K562 (cell line): ENCODE data around the gene SUN5. TPM values are rescaled to one million over a fixed set of nuclear protein-coding genes. Genes with fewer than 3 reads are reported as not detected.
A peak's percentile ranks its signal among the peaks of the same experiment; 100 is the strongest.

Source experiments
- ATAC-seq: fragments of 200-7000 bp; cut with Tn5 transposase; 3 replicates; pipeline ENCODE4 v1.9.1; 2020; ENCODE audit warnings: moderate library complexity
- BruUV-seq: library from RNA; stranded (reverse); fragments of 400-500 nt; replicated peaks from 2 replicates; lab custom pipeline; 2021; lab: Mats Ljungman, UMichigan
- CTCF ChIA-PET: fragments of 300-600 bp; formaldehyde crosslinking; extraction: SDS; loops from one replicate; lab custom pipeline; 2021; ENCODE audit warnings: low intra/inter-chr PET ratio; lab: Yijun Ruan, JAX
- POLR2A ChIA-PET: fragments of 300-600, 350-650 bp; sonication (Branson Sonifier 250); formaldehyde crosslinking; extraction: SDS; loops from one replicate; lab custom pipeline; 2021; ENCODE audit warnings: antibody characterized with exemption, inconsistent platforms; lab: Yijun Ruan, JAX
- DNase-seq, 4 experiments: peaks; one replicate each; pipeline versions ENCODE4 v3.0.0 to v3.0.0-alpha.2; 2011 to 2018; ENCODE audit warnings: low spot score in 3 of 4, mixed read lengths in 3 of 4; ENCODE audit errors: extremely low read depth in 1 of 4
- FAIRE-seq: peaks from 2 replicates; lab custom pipeline; 2011; peaks lifted over from hg19 to GRCh38; lab: Jason Lieb, UNC
- H2AFZ ChIP-seq: 2 replicates; pipeline ENCODE4 v1.6.0; 2011; ENCODE audit warnings: low read depth, low read length, control low read depth, inconsistent platforms
- H3K27ac ChIP-seq: fragments of 200-600 bp; 3 replicates; pipeline ENCODE4 v1.8.0; 2011; ENCODE audit warnings: low read depth, mild to moderate bottlenecking, control low read depth, inconsistent platforms, low read length, moderate library complexity, mixed read lengths; ENCODE audit errors: extremely low read depth
- H3K27me3 ChIP-seq, 2 experiments: fragments of 300-600 bp in 1 of 2; 2 replicates in 1 of 2; 3 replicates in 1 of 2; pipeline versions ENCODE4 v1.6.0 to v1.8.0; 2011; ENCODE audit warnings: inconsistent platforms in 2 of 2, low read length in 2 of 2, mild to moderate bottlenecking in 1 of 2, mixed read lengths in 1 of 2, moderate library complexity in 1 of 2; ENCODE audit not compliant: control insufficient read depth in 2 of 2, insufficient read depth in 2 of 2
- H3K36me3 ChIP-seq: fragments of 300-600 bp; 3 replicates; pipeline ENCODE4 v1.8.0; 2011; ENCODE audit warnings: mild to moderate bottlenecking, low read length, inconsistent platforms; ENCODE audit not compliant: control insufficient read depth, insufficient read depth
- H3K4me1 ChIP-seq, 2 experiments: fragments of 200-600 bp in 1 of 2; replicated peaks in 1 of 2; 2 replicates in 1 of 2; 3 replicates in 1 of 2; pipeline versions ENCODE4 v1.5.1 to v1.8.0; 2011; ENCODE audit warnings: inconsistent platforms in 2 of 2, low read length in 2 of 2, mild to moderate bottlenecking in 1 of 2, mixed read lengths in 1 of 2, moderate library complexity in 1 of 2; ENCODE audit not compliant: control insufficient read depth in 2 of 2, insufficient read depth in 2 of 2
- H3K4me2 ChIP-seq: 2 replicates; pipeline ENCODE4 v1.6.1; 2011; ENCODE audit warnings: low read length, control low read depth, inconsistent platforms, mixed read lengths; ENCODE audit not compliant: insufficient read depth
- H3K4me3 ChIP-seq: fragments of 200-600 bp; sonication (generic), shearing (Covaris generic); 2 replicates; pipeline ENCODE4 v1.5.1; 2016; ENCODE audit warnings: control low read depth, inconsistent platforms
- H3K79me2 ChIP-seq: fragments of 200-600 bp; 3 replicates; pipeline ENCODE4 v1.8.0; 2011; ENCODE audit warnings: low read length, inconsistent platforms; ENCODE audit not compliant: control insufficient read depth, insufficient read depth
- H3K9ac ChIP-seq, 2 experiments: 2 replicates each; pipeline versions ENCODE4 v1.6.0 to v1.6.1; 2011; ENCODE audit warnings: low read depth in 2 of 2, low read length in 2 of 2, control low read depth in 1 of 2, inconsistent platforms in 1 of 2, mild to moderate bottlenecking in 1 of 2, mixed read lengths in 1 of 2; ENCODE audit not compliant: insufficient read depth in 1 of 2
- H3K9me1 ChIP-seq: one replicate; pipeline ENCODE4 v1.6.0; 2011; ENCODE audit warnings: inconsistent platforms, mild to moderate bottlenecking, low read length, moderate library complexity; ENCODE audit not compliant: control insufficient read depth, insufficient read depth
- H3K9me3 ChIP-seq: replicated peaks from 2 replicates; pipeline ENCODE4 v1.5.1; 2011; ENCODE audit warnings: low read depth, low read length, inconsistent platforms; ENCODE audit not compliant: control insufficient read depth, insufficient read depth
- H4K20me1 ChIP-seq: replicated peaks from 2 replicates; pipeline ENCODE4 v1.6.1; 2011; ENCODE audit warnings: low read length, inconsistent platforms, mixed read lengths; ENCODE audit not compliant: control insufficient read depth, insufficient read depth
- ADNP ChIP-seq: fragments of 200-800 bp; sonication (Bioruptor generic); IDR thresholded peaks from 2 replicates; pipeline ENCODE4 v1.6.1; 2016; ENCODE audit warnings: missing genetic modification characterization, missing compliant biosample characterization
- DPF2 ChIP-seq: fragments of 450-650 bp; IDR thresholded peaks from 2 replicates; pipeline ENCODE4 v1.6.1; 2016
- FOXM1 ChIP-seq, 2 experiments: fragments of 450-650 bp in 1 of 2; sonication (generic) in 1 of 2; formaldehyde crosslinking in 1 of 2; IDR thresholded peaks; 2 replicates each; pipeline versions ENCODE4 v1.6.1 to v1.9.0; 2017 to 2022; ENCODE audit warnings: low read depth in 2 of 2, mild to moderate bottlenecking in 2 of 2, missing genetic modification reagents in 1 of 2, moderate library complexity in 1 of 2
- HNRNPL ChIP-seq: fragments of 200-400 bp; formaldehyde crosslinking; IDR thresholded peaks from 2 replicates; pipeline ENCODE4 v1.6.1; 2017; ENCODE audit warnings: low read depth, mild to moderate bottlenecking, low read length
- LEF1 ChIP-seq: fragments of 450-650 bp; IDR thresholded peaks from 2 replicates; pipeline ENCODE4 v1.6.1; 2016; ENCODE audit warnings: mild to moderate bottlenecking
- MYC ChIP-seq, 2 experiments: fragments of 250-450 bp in 1 of 2; sonication (Bioruptor Pico) in 1 of 2; IDR thresholded peaks; 2 replicates each; pipeline versions ENCODE4 v1.5.1 to v1.6.1; 2012 to 2021; ENCODE audit warnings: low read depth in 2 of 2, borderline replicate concordance in 1 of 2, improper control_type of control experiment in 1 of 2, low read length in 1 of 2, mild to moderate bottlenecking in 1 of 2, moderate library complexity in 1 of 2
- NFATC3 ChIP-seq: fragments of 450-650 bp; IDR thresholded peaks from 2 replicates; pipeline ENCODE4 v1.6.1; 2017; ENCODE audit warnings: mild to moderate bottlenecking
- SAP30 ChIP-seq: fragments of 200-600 bp; sonication (generic); IDR thresholded peaks from 2 replicates; pipeline ENCODE4 v1.6.1; 2012; ENCODE audit warnings: borderline replicate concordance, low read depth, mild to moderate bottlenecking, moderate library complexity, low read length, control low read depth, inconsistent platforms; ENCODE audit not compliant: insufficient read depth, poor library complexity, severe bottlenecking
- SMARCA5 ChIP-seq: fragments of 450-650 bp; IDR thresholded peaks from 2 replicates; pipeline ENCODE4 v1.6.1; 2016
- ZNF274 ChIP-seq: IDR thresholded peaks from 2 replicates; pipeline ENCODE4 v1.6.1; 2011; ENCODE audit warnings: low read depth, mild to moderate bottlenecking, low read length, moderate library complexity, borderline replicate concordance
- ZNF561 ChIP-seq: fragments of 450-650 bp; formaldehyde crosslinking; conservative IDR thresholded peaks from 2 replicates; pipeline ENCODE4 v1.4.0; 2020; ENCODE audit warnings: mild to moderate bottlenecking, moderate library complexity
- ZNF766 ChIP-seq: fragments of 200-800 bp; sonication (Bioruptor generic); conservative IDR thresholded peaks from 2 replicates; pipeline ENCODE4 v1.6.1; 2016; ENCODE audit warnings: missing genetic modification characterization, missing compliant biosample characterization
- WGBS: fragments of 100-300 bp; shearing (Covaris generic); methylation state at CpG from one replicate; pipeline ENCODE4 v1.1.6; 2016; ENCODE audit warnings: low coverage, mixed read lengths; ENCODE audit not compliant: insufficient coverage; ENCODE audit errors: missing lambda C conversion rate; 5-methylcytosine and 5-hydroxymethylcytosine counted together
- in situ Hi-C: fragments of 300-500 bp; cut with MboI; formaldehyde crosslinking; loops from 4 replicates; pipeline ENCODE4 v1.15.0; 2018; ENCODE audit warnings: inconsistent platforms, mixed read lengths
- intact Hi-C: fragments of 100-400 bp; cut with micrococcal nuclease; formaldehyde crosslinking; loops from 2 replicates; pipeline ENCODE4 v1.14.2; 2022
- polyA plus RNA-seq, 8 experiments: library from polyadenylated mRNA; depleted of rRNA in 4 of 8; stranded (reverse) in 5 of 8; unstranded in 3 of 8; fragments of >200 nt; fragmentation: Nextera tagmentation in 2 of 8; fragmentation: Illumina TruSeq in 1 of 8; extraction: Ambion mirVana in 2 of 8; extraction: Trizol in 1 of 8; gene quantifications; 2 replicates each; pipeline versions ENCODE4 v1.2.1 to v1.2.3, GENCODE V29; 2011 to 2014; ENCODE audit warnings: inconsistent platforms in 1 of 8, missing spikeins in 1 of 8
- total RNA-seq, 7 experiments: library from RNA; depleted of rRNA in 6 of 7; stranded (reverse); fragments of >200 nt in 6 of 7; fragmentation: Illumina TruSeq in 2 of 7; extraction: Trizol in 2 of 7; gene quantifications; 2 replicates each; pipeline versions ENCODE4 v1.2.1 to v1.2.3, GENCODE V29; 2011 to 2021; ENCODE audit warnings: low replicate concordance in 1 of 7
- TF ChIP-seq, protein P1 (sequence below), 2 experiments: fragments of 450-650 bp in 1 of 2; sonication (generic) in 1 of 2; formaldehyde crosslinking in 1 of 2; IDR thresholded peaks in 1 of 2; conservative IDR thresholded peaks in 1 of 2; 2 replicates each; pipeline versions ENCODE4 v1.6.1 to v1.8.1; 2016 to 2023; ENCODE audit warnings: mild to moderate bottlenecking in 2 of 2, moderate library complexity in 2 of 2, inconsistent platforms in 1 of 2, missing genetic modification reagents in 1 of 2
- TF ChIP-seq, protein P2 (sequence below): sonication (generic); formaldehyde crosslinking; IDR thresholded peaks from 2 replicates; pipeline ENCODE4 v1.8.0; 2022; ENCODE audit warnings: missing genetic modification reagents, mild to moderate bottlenecking, moderate library complexity, borderline replicate concordance
- TF ChIP-seq, protein P3 (sequence below): fragments of 250-450 bp; sonication (Bioruptor Pico); IDR thresholded peaks from 2 replicates; pipeline ENCODE4 v1.4.0; 2020; ENCODE audit warnings: mild to moderate bottlenecking

SUN5 gene
- total and polyA plus RNA-seq, 9 of the 15 experiments (the other 6 are each of a cell fraction or from before 2014, with no cell fraction given) = not detected

DNA sequence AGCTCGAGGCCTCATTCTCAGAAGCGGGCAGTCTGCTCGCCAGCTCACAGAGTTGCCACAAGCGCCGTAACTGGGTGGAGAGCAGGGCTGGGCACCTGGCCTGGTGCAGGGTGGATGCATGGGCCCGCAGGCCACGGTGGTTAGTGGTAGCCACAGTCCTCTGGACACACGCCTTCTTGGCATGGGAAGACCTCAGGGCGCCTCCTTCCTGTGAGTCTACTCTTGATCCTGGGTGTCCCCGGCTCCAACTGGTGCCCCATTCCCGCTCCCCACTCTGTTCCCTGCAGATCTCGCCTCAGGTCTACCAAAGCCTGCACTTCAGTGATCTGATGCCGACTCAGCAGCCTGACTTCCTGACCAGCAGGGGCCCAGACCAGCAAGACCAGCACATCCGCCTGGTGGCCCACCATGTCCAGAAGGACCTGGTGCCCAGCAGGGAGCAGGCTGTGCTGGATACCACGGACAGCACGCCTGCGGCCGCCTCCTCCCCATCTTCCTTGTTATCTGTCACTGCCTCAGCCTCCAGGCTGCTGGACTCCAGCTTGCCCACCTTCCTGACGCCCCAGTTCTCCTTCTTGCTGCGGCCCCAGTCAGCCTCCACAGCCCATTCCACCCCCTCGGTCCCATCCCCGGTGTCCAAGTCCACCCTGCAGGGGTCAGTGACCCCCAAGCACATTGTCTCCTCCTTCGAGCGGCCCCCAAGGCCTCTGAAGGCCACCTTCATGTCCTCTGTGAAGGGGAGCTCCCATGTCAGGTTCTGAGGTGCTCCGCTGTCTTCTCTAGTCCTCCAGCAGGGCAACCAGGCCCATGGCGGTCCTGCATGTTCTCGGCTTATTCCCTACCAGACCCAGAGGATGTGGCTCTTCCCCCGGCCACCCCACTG is 43.1 kb downstream of the SUN5 start:
- TF ChIP-seq FOXM1 (IDR thresholded peaks at IDR 0.05; ENCODE audit: low read depth) (no peak), FOXM1 (CRISPR knock-in tag; IDR thresholded peaks at IDR 0.05; ENCODE audit: low read depth) (no peak), DPF2 (no peak), HNRNPL (no peak), NFATC3 (no peak), ZNF274 (no peak), MYC (IDR thresholded peaks at IDR 0.05; ENCODE audit: low read depth, low read length) (no peak), MYC (CRISPR knock-in tag; IDR thresholded peaks at IDR 0.05; ENCODE audit: borderline replicate concordance, low read depth) (no peak), SMARCA5 (no peak), ADNP (tag) (no peak), ZNF561 (no peak), LEF1 (no peak), ZNF766 (CRISPR knock-in tag) (no peak), SAP30 (no peak)
- TF ChIP-seq, protein P1, sequence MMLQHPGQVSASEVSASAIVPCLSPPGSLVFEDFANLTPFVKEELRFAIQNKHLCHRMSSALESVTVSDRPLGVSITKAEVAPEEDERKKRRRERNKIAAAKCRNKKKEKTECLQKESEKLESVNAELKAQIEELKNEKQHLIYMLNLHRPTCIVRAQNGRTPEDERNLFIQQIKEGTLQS (IDR thresholded peaks at IDR 0.05) = no peak
- TF ChIP-seq, protein P1 (CRISPR knock-in tag; conservative IDR thresholded peaks at IDR 0.05) = no peak
- TF ChIP-seq, protein P2, sequence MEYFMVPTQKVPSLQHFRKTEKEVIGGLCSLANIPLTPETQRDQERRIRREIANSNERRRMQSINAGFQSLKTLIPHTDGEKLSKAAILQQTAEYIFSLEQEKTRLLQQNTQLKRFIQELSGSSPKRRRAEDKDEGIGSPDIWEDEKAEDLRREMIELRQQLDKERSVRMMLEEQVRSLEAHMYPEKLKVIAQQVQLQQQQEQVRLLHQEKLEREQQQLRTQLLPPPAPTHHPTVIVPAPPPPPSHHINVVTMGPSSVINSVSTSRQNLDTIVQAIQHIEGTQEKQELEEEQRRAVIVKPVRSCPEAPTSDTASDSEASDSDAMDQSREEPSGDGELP (CRISPR knock-in tag) = no peak
- TF ChIP-seq, protein P3, sequence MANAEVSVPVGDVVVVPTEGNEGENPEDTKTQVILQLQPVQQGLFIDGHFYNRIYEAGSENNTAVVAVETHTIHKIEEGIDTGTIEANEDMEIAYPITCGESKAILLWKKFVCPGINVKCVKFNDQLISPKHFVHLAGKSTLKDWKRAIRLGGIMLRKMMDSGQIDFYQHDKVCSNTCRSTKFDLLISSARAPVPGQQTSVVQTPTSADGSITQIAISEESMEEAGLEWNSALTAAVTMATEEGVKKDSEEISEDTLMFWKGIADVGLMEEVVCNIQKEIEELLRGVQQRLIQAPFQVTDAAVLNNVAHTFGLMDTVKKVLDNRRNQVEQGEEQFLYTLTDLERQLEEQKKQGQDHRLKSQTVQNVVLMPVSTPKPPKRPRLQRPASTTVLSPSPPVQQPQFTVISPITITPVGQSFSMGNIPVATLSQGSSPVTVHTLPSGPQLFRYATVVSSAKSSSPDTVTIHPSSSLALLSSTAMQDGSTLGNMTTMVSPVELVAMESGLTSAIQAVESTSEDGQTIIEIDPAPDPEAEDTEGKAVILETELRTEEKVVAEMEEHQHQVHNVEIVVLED (CRISPR knock-in tag) = no peak
- no peak overlapping the region for H3K4me3 ChIP-seq
- no peaks in the 10 kb centered on the region for H3K9me1 ChIP-seq
- no peak overlapping the region for H3K4me2 ChIP-seq
- H3K36me3 ChIP-seq = no peaks in the 10 kb centered on the region
- FAIRE-seq (no peak), DNase-seq (peak in 1 of 4 experiments; percentile 3), ATAC-seq (no peak; the same call in 2 of the 3 replicates)
- H2AFZ ChIP-seq = no peak overlapping the region
- no peak overlapping the region for H3K9ac ChIP-seq
- H3K9me3 ChIP-seq = no peaks in the 10 kb centered on the region; the same call in 1 of the 2 replicates
- BruUV-seq = no TSS peak
- intact Hi-C loops (no loop called here), in situ Hi-C loops (no loop called here)
- under 1% methylated on average over 28 of the region's 28 CpGs for WGBS
- peaks cover 20 to 43% of the 10 kb centered on the region in 2 experiments; a peak in 4 of 5 replicates for H3K27me3 ChIP-seq
- H3K4me1 ChIP-seq = peaks cover 0 to 7% of the 10 kb centered on the region in 2 experiments; a peak in 1 of 5 replicates
- CTCF ChIA-PET = interaction anchor here (0.7 kb wide), 1 partner anchor 185 kb away, joined by 3 read pairs; no protein-coding TSS in a partner anchor
- peaks cover 7% of the 10 kb centered on the region; the same call in 1 of the 2 replicates for H4K20me1 ChIP-seq
- no peaks in the 10 kb centered on the region for H3K79me2 ChIP-seq
- no peak overlapping the region for H3K27ac ChIP-seq
- POLR2A ChIA-PET = interaction anchor here (1.2 kb wide), 1 partner anchor 14 kb away, joined by 5 read pairs; no protein-coding TSS in a partner anchor
